T-helper 2 cell (primary cell): ENCODE measurements around the gene ZDHHC19.
"Not testable (repeated sequence)": the region's sequence is repeated elsewhere in the genome, so short reads cannot be mapped to it uniquely, and the experiment has no call there.

Experiments
- DNase-seq, 5 experiments: peaks; one replicate each; pipeline versions ENCODE4 v3.0.0 to v3.0.0-alpha.2; 2012 to 2022

ZDHHC19 gene

DNA sequence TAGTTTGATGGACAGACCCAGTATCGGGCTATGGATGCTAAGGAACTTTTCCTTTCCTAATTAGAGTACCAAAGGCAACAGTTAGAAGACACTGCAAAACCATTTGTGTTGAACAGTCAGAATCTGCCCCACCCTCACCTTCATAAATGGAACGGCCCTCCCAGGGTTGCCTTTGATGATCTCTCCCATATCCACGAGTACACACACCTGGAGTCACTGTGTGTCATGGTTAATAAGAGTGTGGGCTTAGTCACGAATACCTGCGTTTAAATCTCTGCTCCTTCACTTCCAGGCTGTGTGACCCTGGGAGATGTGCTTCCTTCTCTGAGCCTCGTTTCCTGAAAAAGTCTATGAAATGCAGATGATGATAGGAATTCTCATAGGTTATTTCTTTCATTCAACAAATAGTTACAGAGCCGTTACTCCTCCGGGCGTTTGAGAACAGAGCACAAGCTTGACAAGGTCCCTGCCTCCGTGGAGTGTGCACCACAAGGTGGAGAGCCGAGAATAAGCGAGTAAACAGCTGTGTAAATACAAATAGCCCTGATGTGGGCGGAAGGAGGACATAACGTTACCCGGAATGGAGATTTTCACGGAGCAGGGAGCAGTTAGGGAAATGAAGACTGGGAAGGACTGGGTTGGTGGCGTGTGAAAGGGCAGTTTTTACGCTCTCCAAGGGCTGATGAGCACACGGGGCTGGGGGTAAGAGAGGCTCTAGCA, 11.8 kb upstream of the ZDHHC19 start:
- no peak for DNase-seq

DNA sequence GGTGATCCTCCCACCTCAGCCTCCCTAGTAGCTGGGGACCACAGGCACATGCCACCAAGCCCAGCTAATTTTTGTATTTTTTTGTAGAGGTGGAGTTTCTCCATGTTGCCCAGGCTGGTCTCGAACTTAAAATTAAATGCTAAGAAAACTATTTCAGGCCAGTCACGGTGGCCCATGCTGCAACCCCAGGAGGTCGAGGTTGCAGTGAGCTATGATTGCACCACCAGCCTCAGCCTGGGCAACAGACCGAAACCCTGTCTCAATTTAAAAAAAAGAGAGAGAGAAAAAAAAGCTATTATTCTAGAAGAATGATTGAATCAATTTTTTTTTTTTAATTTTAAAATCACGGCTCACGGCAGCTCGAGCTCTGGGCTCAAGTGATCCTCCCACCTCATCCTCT, 9.8 kb upstream of the ZDHHC19 start:
- no peak for DNase-seq

- DNase-seq = no peak
Observed at GRCh38 chr3:196220587-196220986, 9.4 kb upstream of the ZDHHC19 start.

DNA sequence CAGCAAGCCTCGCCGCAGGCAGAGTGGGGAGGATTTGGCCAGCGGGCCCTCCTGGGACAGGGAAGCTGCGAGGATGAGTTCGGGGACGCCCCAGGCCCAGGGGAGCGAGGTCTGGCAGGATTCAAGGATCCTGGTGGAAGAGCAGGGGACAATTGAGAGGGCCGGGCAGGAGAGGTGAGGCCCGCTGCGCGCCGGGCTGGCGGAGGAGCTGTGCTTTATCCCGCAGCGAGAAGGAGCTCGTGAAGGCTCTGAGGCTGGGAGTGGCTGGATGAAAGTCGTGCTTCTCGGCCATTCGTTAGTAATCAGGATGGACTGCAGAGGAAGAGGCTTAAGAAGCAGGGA, 8.7 kb upstream of the ZDHHC19 start:
- DNase-seq = no peak

- DNase-seq = peak in 4 of 5 experiments; percentile 25 to 83 (median 37)
Observed at GRCh38 chr3:196219194-196219969, 8.2 kb upstream of the ZDHHC19 start.

DNA sequence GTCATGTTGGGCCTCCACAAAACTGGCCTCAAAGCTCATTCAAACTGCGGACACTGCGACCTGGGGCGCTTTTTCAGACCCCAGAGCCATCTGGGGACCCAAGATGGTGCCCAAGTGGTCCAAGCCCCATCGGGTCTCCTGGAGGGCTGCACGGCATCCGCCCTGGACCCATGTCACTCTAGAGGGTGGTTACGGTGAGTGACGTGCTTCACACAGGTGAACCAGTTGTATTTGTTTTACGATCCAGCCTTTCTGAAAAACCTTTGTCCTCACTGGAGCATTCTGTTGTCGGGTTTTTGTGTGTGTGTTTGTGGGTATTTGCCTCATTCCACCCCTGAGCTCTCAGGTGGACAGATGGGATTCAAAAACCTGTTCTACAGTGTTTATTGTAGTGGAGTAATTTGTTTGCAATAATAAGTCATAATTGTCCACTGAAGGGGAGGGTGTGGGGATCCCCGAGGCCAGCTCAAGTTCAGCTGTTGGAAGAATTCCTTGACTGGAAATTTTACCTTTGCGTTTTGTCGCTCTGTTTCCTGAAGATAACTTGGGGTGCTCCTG, 7.0 kb upstream of the ZDHHC19 start:
- DNase-seq = no peak

GRCh38 chr3:196217307-196218154, 6.3 kb upstream of the ZDHHC19 start:
- no peak for DNase-seq

- DNase-seq = no peak
Observed at GRCh38 chr3:196216681-196217211, 5.5 kb upstream of the ZDHHC19 start.

DNA sequence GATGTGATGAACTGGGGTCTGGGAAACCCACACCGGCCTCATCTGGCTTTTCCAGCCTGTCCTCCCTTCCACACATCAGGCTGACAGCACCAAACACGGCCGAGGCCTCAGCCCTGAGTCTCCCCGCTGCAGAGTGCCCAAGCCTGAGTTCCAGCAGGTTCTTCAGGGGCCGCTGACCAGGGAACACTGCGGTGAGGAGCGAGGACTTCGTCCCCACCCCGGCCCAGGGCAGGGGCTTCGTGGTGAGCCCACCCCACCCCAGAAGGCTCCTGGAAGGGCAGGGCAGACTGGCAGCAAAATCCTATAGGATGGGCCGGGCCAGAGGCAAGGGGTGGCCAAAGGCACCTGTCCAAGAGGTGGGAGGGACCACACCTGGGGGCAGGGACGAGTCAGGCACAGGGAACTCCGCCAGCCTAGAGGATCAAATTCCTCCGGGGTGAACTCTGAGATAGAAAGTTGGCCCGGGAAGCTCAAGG, 4.9 kb upstream of the ZDHHC19 start, which contains the start of gene SLC51A:
TSS of gene SLC51A (plus strand) at position 446 of the 476 bp plus-strand sequence. CDS start 179 bp downstream, outside the sequence.
- no peak for DNase-seq

DNA sequence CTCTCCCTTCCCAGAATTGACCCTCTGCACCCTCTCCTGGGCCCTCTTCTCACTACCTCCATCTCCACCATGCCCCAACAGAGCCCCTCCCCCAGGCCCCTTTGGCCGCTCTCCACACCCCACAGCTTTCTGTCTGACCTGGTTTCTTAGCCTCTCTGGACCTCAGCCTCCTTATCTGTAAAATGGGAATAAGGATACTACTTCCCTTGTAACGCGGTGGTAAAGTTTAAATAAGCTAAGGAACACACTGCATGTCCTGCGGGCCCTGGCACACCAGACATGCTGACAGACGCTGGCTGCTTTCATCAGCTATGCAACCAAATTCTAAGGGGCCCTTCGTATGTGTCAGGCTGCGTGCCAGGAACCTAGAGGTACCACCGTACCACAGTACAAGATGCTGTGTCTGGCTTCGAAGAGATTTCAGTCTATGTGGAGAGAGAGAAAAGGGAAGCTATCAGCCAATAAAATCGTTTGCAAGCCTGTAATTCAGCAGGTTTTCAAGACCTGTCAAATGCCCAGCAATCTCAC, 4.4 kb upstream of the ZDHHC19 start:
- no peak for DNase-seq

- no peak for DNase-seq
Observed at GRCh38 chr3:196214783-196215441, 3.7 kb upstream of the ZDHHC19 start.

GRCh38 chr3:196209944-196210672, 1.1 kb downstream of the ZDHHC19 start:
- not testable (repeated sequence) for DNase-seq

- no peak for DNase-seq
Observed at GRCh38 chr3:196208942-196209695, 2.1 kb downstream of the ZDHHC19 start.

- DNase-seq = peak; percentile 36 to 70 (median 53)
Observed at GRCh38 chr3:196207833-196208607, 3.2 kb downstream of the ZDHHC19 start.

- peak in 1 of 5 experiments; percentile 24 for DNase-seq
Observed at GRCh38 chr3:196207159-196207832, 3.9 kb downstream of the ZDHHC19 start.

DNA sequence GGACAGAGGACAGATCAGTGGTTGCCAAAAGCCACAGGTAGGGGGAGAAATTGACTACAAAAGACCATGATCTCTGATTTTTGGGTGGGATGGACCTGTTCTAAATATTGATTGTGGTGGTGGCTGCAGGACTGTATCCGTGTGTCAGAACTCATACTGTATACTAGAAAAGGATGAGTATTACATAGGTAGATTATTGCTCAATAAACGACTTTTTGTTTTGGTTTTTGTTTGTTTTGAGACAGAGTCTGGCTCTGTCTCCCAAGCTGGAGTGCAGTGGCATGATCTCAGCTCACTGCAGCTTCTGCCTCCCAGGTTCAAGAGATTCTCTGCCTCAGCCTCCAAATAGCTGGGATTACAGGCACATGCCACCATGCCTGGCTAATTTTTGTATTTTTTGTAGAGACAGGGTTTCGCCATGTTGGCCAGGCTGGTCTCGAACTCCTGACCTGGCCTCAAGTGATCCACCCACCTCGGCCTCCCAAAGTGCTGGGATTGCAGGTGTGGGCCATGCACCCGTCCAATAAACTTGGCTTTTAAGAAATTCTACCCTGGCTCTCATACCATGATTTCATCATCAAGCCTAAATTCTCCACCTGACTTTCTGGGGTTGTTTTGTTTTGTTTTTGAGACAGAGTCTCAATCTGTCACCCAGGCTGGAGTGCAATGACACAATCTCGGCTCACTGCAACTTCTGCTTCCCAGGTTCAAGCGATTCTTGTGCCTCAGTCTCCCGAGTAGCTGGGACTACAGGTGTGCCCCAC, 5.6 kb downstream of the ZDHHC19 start:
- DNase-seq = not testable (repeated sequence)

DNA sequence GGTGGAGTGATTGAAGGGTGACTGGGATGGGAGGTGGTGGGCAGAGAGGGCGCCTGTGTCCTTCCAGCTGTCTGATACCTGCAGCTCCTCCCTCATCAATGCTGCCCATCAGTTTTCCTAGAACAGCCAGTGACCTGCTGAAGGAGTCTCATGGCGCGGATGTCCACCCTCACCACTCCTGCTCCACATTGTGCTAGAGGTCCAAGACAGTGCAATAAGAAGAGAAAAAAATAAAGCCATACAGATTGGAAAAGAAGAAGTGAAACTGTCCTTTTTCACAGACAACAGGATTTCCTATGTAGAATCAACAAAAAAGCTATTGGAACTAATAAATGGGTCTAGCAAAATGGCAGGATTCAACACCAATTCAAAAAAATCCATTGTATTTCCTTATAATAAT, 7.4 kb downstream of the ZDHHC19 start:
- DNase-seq = no peak

- DNase-seq = no peak
Observed at GRCh38 chr3:196202516-196202970, 8.7 kb downstream of the ZDHHC19 start.
